ENCODE measurements around the gene CDHR2.

- TF ChIP-seq CTCF (IDR thresholded peaks at IDR 0.05) (no peak), ZFX (IDR thresholded peaks at IDR 0.05; ENCODE audit: borderline replicate concordance) (no peak)
These were observed 15.8 kb upstream of the CDHR2 start for GRCh38 chr5:176533390-176533789.
